ENCODE data around the gene TRUB2.

Gene TRUB2

DNA sequence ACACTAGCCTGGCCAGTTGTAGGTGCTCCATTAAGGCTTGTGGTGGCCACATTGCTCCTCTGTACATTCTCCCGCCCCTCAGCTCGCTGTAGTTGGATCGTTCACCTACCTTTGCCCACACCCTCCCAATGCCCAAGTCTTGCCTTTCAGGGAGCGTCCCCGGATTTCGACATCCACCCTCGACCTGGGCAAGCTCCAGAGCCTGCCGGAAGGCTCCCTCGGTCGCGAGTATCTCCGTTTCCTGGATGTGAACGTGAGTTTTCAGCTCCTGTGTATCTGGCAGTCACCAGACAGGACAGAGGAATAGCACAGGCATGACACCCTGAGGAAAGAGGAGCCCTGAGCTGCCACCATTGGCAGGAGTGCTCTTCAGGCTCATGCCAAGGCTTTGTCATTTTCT lies 3.4 kb upstream of the TRUB2 start:
- no peak for DNase-seq (ENCODE audit: low read depth)
- TF ChIP-seq, protein P1, sequence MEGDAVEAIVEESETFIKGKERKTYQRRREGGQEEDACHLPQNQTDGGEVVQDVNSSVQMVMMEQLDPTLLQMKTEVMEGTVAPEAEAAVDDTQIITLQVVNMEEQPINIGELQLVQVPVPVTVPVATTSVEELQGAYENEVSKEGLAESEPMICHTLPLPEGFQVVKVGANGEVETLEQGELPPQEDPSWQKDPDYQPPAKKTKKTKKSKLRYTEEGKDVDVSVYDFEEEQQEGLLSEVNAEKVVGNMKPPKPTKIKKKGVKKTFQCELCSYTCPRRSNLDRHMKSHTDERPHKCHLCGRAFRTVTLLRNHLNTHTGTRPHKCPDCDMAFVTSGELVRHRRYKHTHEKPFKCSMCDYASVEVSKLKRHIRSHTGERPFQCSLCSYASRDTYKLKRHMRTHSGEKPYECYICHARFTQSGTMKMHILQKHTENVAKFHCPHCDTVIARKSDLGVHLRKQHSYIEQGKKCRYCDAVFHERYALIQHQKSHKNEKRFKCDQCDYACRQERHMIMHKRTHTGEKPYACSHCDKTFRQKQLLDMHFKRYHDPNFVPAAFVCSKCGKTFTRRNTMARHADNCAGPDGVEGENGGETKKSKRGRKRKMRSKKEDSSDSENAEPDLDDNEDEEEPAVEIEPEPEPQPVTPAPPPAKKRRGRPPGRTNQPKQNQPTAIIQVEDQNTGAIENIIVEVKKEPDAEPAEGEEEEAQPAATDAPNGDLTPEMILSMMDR (conservative IDR thresholded peaks at IDR 0.05; ENCODE audit: low read depth, low read length), result no peak
- H3K4me3 ChIP-seq (ENCODE audit: low read length), result no peak overlapping the region

DNA sequence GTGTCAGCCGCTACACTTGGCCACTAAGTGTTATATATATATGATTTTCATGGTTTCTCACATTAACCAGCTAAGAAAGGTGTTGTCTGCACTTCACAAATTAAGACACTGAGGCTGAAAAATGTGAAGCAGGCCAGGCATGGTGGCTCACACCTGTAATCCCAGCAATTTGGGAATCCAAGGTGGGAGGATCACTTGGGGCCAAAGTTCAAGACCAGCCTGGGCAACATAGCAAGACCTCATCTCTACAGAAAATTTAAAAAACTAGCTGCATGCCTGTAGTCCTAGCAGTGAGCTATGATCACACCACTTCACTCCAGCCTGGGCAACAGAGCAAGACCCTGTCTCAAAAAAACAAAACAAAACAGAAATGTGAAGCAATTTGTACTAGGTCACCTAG lies 2.2 kb upstream of the TRUB2 start:
- TF ChIP-seq, protein P1 (conservative IDR thresholded peaks at IDR 0.05; ENCODE audit: low read depth, low read length), result no peak
- H3K4me3 ChIP-seq (ENCODE audit: low read length), result no peak overlapping the region
- no peak for DNase-seq (ENCODE audit: low read depth)

DNA sequence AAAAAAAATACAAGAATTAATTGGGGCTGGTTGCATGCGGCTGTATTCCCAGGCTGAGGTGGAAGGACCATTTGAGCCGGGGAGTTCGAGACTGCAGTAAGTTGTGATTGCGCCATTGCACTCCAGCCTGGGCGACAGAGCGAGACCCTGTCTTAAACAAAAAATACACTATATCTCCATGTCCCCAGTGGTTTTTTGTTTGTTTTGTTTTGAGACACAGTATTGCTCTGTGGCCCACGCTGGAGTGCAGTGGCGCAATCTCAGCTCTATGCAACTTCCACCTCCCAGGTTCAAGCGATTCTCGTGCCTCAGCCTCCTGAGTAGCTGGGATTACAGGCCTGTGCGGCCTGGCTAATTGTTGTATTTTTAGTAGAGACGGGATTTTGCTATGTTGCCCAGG lies 1.5 kb upstream of the TRUB2 start:
- H3K4me3 ChIP-seq (ENCODE audit: low read length), result peak overlapping the region; percentile 93
- TF ChIP-seq, protein P1 (conservative IDR thresholded peaks at IDR 0.05; ENCODE audit: low read depth, low read length), result no peak
- DNase-seq (ENCODE audit: low read depth), result no peak

DNA sequence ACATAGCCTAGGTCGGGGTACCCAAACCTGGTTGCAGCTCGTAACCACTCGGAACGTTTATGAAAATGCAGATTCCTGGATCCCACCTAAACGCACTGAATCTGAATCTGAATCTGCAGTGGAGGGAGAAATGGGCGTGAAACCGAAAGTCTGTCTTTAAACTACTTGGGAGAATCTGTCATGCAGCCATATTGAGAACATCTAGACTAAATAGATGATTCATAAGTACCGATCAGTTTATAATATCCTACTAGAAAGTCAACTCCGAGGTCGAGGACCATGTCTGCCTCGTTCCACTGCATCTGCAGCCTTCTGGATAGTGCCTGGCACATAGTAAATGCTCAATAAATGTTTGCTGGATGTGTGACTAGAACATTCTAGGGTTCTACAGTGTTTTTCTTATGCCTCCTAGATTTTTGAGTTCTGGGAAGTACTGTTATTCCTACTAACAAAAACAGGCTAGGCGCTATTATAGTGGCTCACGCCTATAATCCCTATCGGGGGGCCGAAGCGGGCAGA lies 1.0 kb upstream of the TRUB2 start:
- peak overlapping the region; percentile 93 for H3K4me3 ChIP-seq (ENCODE audit: low read length)
- no peak for DNase-seq (ENCODE audit: low read depth)
- TF ChIP-seq, protein P1 (conservative IDR thresholded peaks at IDR 0.05; ENCODE audit: low read depth, low read length), result no peak

DNA sequence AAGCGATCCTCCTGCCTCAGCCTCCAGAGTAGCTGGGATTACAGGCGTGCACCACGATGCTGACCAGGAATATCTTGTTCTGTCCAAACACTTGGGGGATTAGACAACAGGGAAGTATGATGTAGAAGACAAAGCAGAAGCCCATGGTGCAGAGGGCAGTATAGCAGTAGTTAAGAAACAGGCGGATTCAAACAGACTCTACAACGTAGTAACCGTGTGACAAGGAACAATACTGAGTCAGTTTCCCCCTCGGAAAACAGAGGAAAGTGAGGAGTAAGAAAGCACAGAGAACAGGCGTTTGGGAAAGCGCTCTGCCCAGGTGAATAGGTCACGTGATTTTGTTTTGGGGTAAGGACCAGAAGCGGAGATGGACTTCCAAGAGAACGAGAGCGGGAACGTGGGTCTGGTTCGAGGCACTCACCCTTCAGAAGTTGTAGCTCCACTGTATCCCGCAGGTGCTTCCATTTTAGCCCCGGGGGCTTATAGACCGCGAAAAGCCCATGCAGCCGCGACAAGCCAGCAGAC lies 306 bp downstream of the TRUB2 start:
- no peak for DNase-seq (ENCODE audit: low read depth)
- TF ChIP-seq, protein P1 (conservative IDR thresholded peaks at IDR 0.05; ENCODE audit: low read depth, low read length), result no peak

DNA sequence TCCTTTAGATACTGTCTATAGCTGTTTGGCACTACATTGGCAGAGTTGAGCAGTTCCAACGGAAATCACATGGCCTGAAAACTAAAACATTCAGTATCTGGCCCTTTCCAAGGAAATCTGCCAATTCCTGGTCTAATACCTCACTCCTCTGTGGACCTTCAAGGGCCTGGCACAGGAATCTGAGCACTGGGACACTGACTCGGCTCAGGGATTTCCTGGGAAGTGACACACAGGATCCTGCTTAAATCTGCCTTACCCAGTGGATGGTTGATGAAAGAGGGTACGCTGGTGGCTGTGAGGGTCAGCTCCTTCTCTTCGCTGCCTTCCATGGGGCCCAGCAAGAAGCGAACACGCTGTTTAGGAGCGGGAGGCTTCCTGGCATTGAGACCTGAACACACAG lies 904 bp downstream of the TRUB2 start:
- DNase-seq (ENCODE audit: low read depth), result no peak
- TF ChIP-seq, protein P1 (conservative IDR thresholded peaks at IDR 0.05; ENCODE audit: low read depth, low read length), result no peak
- H3K4me3 ChIP-seq (ENCODE audit: low read length), result peak overlapping the region; percentile 93

More for the DNA sequence above, 306 bp downstream of the TRUB2 start:
- peak overlapping the region; percentile 93 for H3K4me3 ChIP-seq (ENCODE audit: low read length)

DNA sequence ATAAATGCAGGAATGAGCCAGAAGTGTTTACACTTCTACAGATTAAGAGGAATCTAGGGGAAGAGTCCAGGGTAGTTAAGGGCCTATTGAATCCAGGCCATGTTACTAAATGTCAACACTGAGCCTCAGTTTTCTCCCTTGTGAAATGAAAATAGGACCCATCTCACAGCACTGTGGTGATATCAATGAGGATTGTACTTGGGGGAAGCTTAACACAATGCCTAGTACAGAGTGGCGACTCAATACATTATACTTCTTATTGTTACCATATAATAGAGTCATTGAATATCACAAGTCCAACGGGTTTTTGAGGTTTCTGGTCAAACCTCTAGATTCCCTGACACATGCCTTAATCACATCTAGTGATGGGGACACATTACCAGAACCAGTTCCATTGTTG lies 4.6 kb downstream of the TRUB2 start:
- no peak for DNase-seq (ENCODE audit: low read depth)
- H3K4me3 ChIP-seq (ENCODE audit: low read length), result no peak overlapping the region
- TF ChIP-seq, protein P1 (conservative IDR thresholded peaks at IDR 0.05; ENCODE audit: low read depth, low read length), result no peak

Data from retinal pigment epithelial cell (primary cell).